A673 (cell line): Measurements from ENCODE around the gene EXOC2.

ENCODE experiments used
- EZH2 ChIP-seq: fragments of 200-600 bp; sonication (generic); IDR thresholded peaks from 2 replicates; pipeline ENCODE4 v1.6.1; 2017; ENCODE audit warnings: borderline replicate concordance, low read depth, mild to moderate bottlenecking, mixed read lengths, antibody characterized with exemption, low read length; ENCODE audit not compliant: poor library complexity, severe bottlenecking
- TF ChIP-seq, protein P1 (sequence below): fragments of 300-800, 200-600 bp; sonication (generic); conservative IDR thresholded peaks from 2 replicates; pipeline ENCODE4 v1.5.1; 2017; ENCODE audit warnings: low read depth, mild to moderate bottlenecking, antibody characterized with exemption, low read length, moderate library complexity, mixed read lengths

DNA sequence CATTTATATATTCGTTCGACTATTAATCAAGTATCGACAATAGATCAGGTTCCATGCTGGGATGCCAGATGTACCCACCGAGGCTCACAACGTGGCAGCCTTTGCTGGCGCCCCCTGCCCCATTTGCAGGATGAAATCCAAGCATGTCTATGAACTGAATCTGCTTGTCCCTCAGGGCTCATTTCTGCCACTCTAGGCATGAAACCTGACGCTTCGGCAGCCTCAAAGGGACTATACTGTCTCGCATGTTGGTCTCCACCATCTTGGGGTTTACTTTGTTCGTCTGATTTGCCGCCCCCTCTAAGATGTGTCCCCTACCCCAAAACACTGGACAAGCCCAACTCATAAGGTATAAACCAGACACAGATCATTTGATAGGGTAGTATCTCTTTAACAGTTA lies 72.8 kb downstream of the EXOC2 start:
- TF ChIP-seq, protein P1, sequence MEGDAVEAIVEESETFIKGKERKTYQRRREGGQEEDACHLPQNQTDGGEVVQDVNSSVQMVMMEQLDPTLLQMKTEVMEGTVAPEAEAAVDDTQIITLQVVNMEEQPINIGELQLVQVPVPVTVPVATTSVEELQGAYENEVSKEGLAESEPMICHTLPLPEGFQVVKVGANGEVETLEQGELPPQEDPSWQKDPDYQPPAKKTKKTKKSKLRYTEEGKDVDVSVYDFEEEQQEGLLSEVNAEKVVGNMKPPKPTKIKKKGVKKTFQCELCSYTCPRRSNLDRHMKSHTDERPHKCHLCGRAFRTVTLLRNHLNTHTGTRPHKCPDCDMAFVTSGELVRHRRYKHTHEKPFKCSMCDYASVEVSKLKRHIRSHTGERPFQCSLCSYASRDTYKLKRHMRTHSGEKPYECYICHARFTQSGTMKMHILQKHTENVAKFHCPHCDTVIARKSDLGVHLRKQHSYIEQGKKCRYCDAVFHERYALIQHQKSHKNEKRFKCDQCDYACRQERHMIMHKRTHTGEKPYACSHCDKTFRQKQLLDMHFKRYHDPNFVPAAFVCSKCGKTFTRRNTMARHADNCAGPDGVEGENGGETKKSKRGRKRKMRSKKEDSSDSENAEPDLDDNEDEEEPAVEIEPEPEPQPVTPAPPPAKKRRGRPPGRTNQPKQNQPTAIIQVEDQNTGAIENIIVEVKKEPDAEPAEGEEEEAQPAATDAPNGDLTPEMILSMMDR = no peak
- TF ChIP-seq EZH2 = no peak
